PC-9 (cell line): ENCODE measurements around the gene MBD3. TPM values are rescaled to one million over a fixed set of nuclear protein-coding genes. Genes with fewer than 3 reads are reported as not detected.

Source experiments
- BruUV-seq: library from RNA; stranded (reverse); fragments of 400-500 nt; replicated peaks from 2 replicates; lab custom pipeline; 2021; lab: Mats Ljungman, UMichigan
- CTCF ChIA-PET: fragments of 300-600 bp; sonication (Branson Sonifier 250); formaldehyde crosslinking; loops from one replicate; lab custom pipeline; 2022; ENCODE audit warnings: antibody characterized with exemption; lab: Charles Lee
- POLR2A ChIA-PET: fragments of 300-600 bp; sonication (Branson Sonifier 250); formaldehyde crosslinking; loops from one replicate; lab custom pipeline; 2022; ENCODE audit warnings: antibody characterized with exemption; ENCODE audit not compliant: unreplicated experiment; lab: Charles Lee
- DNase-seq, 2 experiments: peaks; one replicate each; pipeline versions ENCODE4 v3.0.0 to v3.0.0-alpha.2; 2015 to 2022; ENCODE audit warnings: mixed read lengths in 1 of 2
- H2AFZ ChIP-seq: fragments of 200-600 bp; sonication (generic); 2 replicates; pipeline ENCODE4 v1.8.1; 2017; ENCODE audit warnings: antibody characterized with exemption
- H3F3A ChIP-seq: fragments of 200-600 bp; sonication (generic); 2 replicates; pipeline ENCODE4 v1.8.1; 2017; ENCODE audit warnings: antibody characterized with exemption, mild to moderate bottlenecking, low read depth; ENCODE audit not compliant: insufficient read depth
- H3K27ac ChIP-seq: fragments of 200-600 bp; sonication (generic); 2 replicates; pipeline ENCODE4 v1.6.1; 2016; ENCODE audit warnings: mixed run types
- H3K27me3 ChIP-seq: fragments of 200-600 bp; sonication (generic); 2 replicates; pipeline ENCODE4 v1.6.1; 2016; ENCODE audit warnings: low read depth, mixed run types; ENCODE audit not compliant: insufficient read depth
- H3K36me3 ChIP-seq: fragments of 200-600 bp; sonication (generic); 2 replicates; pipeline ENCODE4 v1.6.1; 2016; ENCODE audit warnings: low read depth, mixed run types
- H3K4me1 ChIP-seq: fragments of 200-600 bp; sonication (generic); replicated peaks from 2 replicates; pipeline ENCODE4 v1.6.1; 2016; ENCODE audit warnings: mixed run types; ENCODE audit not compliant: insufficient read depth
- H3K4me2 ChIP-seq: fragments of 200-600 bp; sonication (generic); 2 replicates; pipeline ENCODE4 v1.6.1; 2017; ENCODE audit warnings: mixed run types
- H3K4me3 ChIP-seq: fragments of 200-600 bp; sonication (generic); 2 replicates; pipeline ENCODE4 v1.6.1; 2016; ENCODE audit warnings: mixed run types
- H3K79me2 ChIP-seq: fragments of 200-600 bp; sonication (generic); 2 replicates; pipeline ENCODE4 v1.6.1; 2017; ENCODE audit warnings: low read depth, mixed run types
- H3K9me2 ChIP-seq: fragments of 200-600 bp; sonication (generic); 2 replicates; pipeline ENCODE4 v1.8.1; 2017; ENCODE audit warnings: mild to moderate bottlenecking; ENCODE audit not compliant: insufficient read depth
- H3K9me3 ChIP-seq: fragments of 200-600 bp; sonication (generic); 2 replicates; pipeline ENCODE4 v1.8.1; 2016; ENCODE audit warnings: low read depth; ENCODE audit not compliant: insufficient read depth
- H4K20me1 ChIP-seq: fragments of 200-600 bp; sonication (generic); 2 replicates; pipeline ENCODE4 v1.8.1; 2017; ENCODE audit not compliant: insufficient read depth
- EZH2 ChIP-seq: fragments of 200-600 bp; sonication (generic); IDR thresholded peaks from 2 replicates; pipeline ENCODE4 v1.8.0; 2017; ENCODE audit warnings: antibody characterized with exemption, low read depth
- intact Hi-C: fragments of 100-400 bp; cut with micrococcal nuclease; formaldehyde crosslinking; loops from one replicate; pipeline ENCODE4 v1.10.0; 2022; ENCODE audit not compliant: unreplicated experiment
- total RNA-seq: library from RNA; stranded (reverse); gene quantifications from 2 replicates; pipeline ENCODE4 v1.2.3, GENCODE V29; 2021
- TF ChIP-seq, protein P1 (sequence below): fragments of 200-600 bp; sonication (generic); conservative IDR thresholded peaks from 2 replicates; pipeline ENCODE4 v1.6.1; 2017; ENCODE audit warnings: mixed run types, antibody characterized with exemption, mild to moderate bottlenecking, moderate library complexity

The MBD3 gene
- total RNA-seq, 1 experiment from 2014 or later, result 129 TPM

DNA sequence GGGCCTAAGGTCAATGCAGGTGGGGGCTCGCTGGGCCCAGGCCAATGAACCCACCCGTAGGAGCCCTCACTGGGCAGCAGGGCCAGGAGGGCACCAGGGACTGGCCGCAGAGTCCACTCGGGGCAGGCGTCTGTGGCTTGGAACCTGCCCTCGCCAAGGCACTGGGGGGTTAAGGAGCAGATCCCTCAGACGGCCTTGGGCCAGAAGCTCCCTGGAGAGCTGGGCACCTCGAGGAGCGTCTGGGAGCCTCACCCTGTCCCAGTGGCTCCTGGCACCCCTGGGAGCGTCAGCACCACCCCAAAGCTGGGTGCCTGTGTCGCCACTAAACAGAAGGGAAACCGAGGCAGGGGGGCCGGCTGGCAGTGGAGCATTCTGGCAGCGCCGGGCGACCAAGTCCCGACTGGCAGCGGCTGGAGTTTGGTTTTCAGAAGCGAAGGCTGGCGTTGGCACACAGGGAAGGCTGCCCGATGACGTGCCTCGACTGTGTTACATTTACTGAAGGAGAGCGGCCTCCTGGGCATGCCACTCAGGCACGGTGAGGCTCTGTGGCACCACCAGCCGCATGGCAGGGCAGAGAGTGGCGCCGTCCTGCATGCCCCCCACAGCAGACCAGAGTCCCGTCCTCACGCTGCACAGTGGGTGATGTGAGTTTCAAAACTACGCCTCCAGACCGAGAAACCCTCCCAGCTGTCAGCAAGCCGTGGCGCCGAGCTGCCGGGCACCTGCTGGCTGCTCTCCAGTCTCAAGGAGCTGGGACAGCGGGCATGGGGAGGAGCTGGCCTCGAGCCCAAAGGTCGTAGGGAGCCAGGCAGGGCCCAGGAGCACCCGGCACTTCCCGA lies 15.4 kb downstream of the MBD3 start:
- no peak for DNase-seq
- no peaks in the 10 kb centered on the region for H3K9me2 ChIP-seq
- POLR2A ChIA-PET, result no interaction called here
- no peaks in the 10 kb centered on the region for H3K36me3 ChIP-seq
- TF ChIP-seq, protein P1, sequence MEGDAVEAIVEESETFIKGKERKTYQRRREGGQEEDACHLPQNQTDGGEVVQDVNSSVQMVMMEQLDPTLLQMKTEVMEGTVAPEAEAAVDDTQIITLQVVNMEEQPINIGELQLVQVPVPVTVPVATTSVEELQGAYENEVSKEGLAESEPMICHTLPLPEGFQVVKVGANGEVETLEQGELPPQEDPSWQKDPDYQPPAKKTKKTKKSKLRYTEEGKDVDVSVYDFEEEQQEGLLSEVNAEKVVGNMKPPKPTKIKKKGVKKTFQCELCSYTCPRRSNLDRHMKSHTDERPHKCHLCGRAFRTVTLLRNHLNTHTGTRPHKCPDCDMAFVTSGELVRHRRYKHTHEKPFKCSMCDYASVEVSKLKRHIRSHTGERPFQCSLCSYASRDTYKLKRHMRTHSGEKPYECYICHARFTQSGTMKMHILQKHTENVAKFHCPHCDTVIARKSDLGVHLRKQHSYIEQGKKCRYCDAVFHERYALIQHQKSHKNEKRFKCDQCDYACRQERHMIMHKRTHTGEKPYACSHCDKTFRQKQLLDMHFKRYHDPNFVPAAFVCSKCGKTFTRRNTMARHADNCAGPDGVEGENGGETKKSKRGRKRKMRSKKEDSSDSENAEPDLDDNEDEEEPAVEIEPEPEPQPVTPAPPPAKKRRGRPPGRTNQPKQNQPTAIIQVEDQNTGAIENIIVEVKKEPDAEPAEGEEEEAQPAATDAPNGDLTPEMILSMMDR, result no peak
- TF ChIP-seq EZH2, result no peak
- peaks cover 6% of the 10 kb centered on the region; the same call in 1 of the 2 replicates for H3K4me1 ChIP-seq
- no TSS peak for BruUV-seq
- H3K4me2 ChIP-seq, result no peak overlapping the region
- CTCF ChIA-PET, result no interaction called here
- H3K27ac ChIP-seq, result no peak overlapping the region
- no peaks in the 10 kb centered on the region for H4K20me1 ChIP-seq
- H3F3A ChIP-seq, result no peaks in the 10 kb centered on the region
- H3K27me3 ChIP-seq, result no peaks in the 10 kb centered on the region
- intact Hi-C loops, result no loop called here
- no peaks in the 10 kb centered on the region for H3K79me2 ChIP-seq
- no peak overlapping the region for H3K4me3 ChIP-seq
- no peaks in the 10 kb centered on the region for H3K9me3 ChIP-seq
- no peak overlapping the region for H2AFZ ChIP-seq

DNA sequence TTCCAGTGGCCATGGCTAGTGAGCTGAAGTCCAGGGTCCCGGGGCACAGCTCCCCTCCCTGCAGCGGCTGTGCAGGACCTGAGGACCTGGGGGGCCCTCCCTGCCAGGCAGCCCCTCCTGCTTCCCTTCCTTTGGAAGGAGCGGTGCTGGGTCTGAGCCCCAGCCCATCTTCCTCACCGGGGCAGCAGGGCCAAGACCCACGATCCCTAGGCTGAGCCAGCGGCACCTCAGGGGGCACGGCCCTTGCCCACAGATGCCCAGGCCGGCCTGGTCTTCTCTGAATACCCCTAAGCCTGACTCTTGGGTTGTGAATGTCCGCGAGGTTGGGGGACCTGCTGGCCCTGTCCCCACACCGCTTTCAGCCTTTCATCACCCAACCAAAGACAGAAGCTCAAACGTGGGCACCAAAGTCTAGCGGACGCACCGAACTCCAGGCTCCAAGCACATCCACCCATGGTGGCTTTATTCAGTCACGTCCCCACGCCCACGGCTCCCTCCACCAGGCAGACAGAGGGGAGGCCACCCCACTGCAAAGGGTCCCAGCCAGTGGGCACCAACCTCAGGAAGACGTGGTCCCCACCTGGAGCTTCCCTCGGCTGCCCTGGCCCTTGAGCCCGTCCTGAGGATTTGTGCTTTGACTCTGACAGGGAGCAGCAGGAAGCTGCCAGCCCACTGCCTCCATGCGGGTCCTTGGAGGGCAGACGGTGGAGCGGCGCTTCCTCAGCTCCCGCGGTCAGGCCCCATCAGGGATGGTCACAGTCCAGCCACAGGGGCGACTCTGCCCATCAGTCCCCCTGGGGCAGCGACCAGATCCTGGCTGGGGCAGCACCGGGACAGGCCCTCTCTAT lies 16.2 kb downstream of the MBD3 start:
- Histone ChIP-seq H3K27me3 (no peaks in the 10 kb centered on the region), H2AFZ (no peak overlapping the region), H3K4me2 (no peak overlapping the region), H3K79me2 (no peaks in the 10 kb centered on the region), H3F3A (no peaks in the 10 kb centered on the region), H3K27ac (no peak overlapping the region), H3K9me2 (no peaks in the 10 kb centered on the region), H3K4me3 (no peak overlapping the region), H3K9me3 (no peaks in the 10 kb centered on the region), H3K4me1 (no peaks in the 10 kb centered on the region), H4K20me1 (no peaks in the 10 kb centered on the region), H3K36me3 (no peaks in the 10 kb centered on the region)
- BruUV-seq, result TSS peak; percentile 10
- DNase-seq, result no peak
- POLR2A ChIA-PET, result no interaction called here
- TF ChIP-seq, protein P1, result no peak
- TF ChIP-seq EZH2, result no peak
- CTCF ChIA-PET, result interaction anchor here (0.5 kb wide), 1 partner anchor 35 kb away, joined by 6 read pairs; no protein-coding TSS in a partner anchor
- intact Hi-C loops, result no loop called here

DNA sequence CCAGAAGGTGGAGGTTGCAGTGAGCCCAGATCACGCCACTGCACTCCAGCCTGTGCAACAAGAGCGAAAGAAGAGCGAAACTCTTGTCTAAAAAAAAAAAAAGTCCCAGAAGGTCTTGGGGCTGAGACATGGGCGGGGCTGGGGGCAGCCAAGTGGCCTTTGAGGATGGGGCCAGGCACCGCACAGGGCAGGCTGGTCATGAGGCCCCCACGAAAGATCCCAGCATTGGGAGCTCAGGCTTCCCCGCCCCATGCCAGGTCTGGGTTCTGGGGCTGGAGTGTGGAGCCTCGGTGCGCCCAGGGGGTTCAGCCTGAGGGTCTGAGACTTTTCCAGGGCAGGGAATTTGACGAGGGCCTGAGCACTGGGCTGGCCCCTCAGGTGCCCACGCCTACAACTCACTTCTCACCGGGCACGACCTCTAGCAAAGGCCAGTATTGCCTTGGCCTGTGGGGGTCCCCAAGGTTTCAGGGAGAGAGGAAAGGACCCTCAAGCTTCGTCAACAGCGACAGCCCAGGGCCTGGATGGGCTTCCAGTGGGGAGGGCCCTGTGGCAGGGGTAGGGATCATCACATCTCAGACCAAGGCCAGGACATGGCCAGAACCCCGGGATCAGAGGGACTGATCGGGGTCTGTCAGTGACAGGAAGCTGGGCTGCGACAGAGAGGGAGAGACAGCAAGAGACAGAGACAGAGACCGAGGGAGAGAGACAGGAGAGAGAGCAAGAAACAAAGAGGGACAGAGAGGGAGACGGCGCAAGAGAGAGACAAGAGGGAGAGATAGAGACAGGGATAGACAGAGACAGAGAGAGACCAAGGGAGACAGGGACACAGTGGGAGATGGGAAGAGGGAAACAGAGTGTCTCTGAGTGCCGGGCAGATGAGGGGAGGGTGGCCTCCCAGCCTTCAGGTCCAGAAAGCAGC lies 17.1 kb downstream of the MBD3 start:
- no peaks in the 10 kb centered on the region for H4K20me1 ChIP-seq
- intact Hi-C loops, result no loop called here
- no peak overlapping the region for H3K27ac ChIP-seq
- H3K27me3 ChIP-seq, result no peaks in the 10 kb centered on the region
- no peaks in the 10 kb centered on the region for H3K79me2 ChIP-seq
- no peak for TF ChIP-seq EZH2
- TF ChIP-seq, protein P1, result no peak
- H3K4me1 ChIP-seq, result no peaks in the 10 kb centered on the region
- no peaks in the 10 kb centered on the region for H3K9me2 ChIP-seq
- CTCF ChIA-PET, result no interaction called here
- no TSS peak for BruUV-seq
- POLR2A ChIA-PET, result no interaction called here
- no peak overlapping the region for H2AFZ ChIP-seq
- no peak overlapping the region for H3K4me2 ChIP-seq
- H3K36me3 ChIP-seq, result no peaks in the 10 kb centered on the region
- no peak overlapping the region for H3K4me3 ChIP-seq
- DNase-seq, result no peak
- H3K9me3 ChIP-seq, result no peaks in the 10 kb centered on the region
- H3F3A ChIP-seq, result no peaks in the 10 kb centered on the region
